Astrocyte of the cerebellum (primary cell): Measurements from ENCODE around the gene ZNF616.

Source experiments
- DNase-seq: peaks from one replicate; pipeline ENCODE4 v3.0.0-alpha.2; 2011; ENCODE audit warnings: low read depth
- H3K4me3 ChIP-seq: 2 replicates; pipeline ENCODE4 v1.5.1; 2011; ENCODE audit warnings: mild to moderate bottlenecking, low read depth, low read length, moderate library complexity
- CTCF ChIP-seq: IDR thresholded peaks from 2 replicates; pipeline ENCODE4 v1.5.1; 2012; ENCODE audit warnings: low read length, low read depth, moderate library complexity, mild to moderate bottlenecking; ENCODE audit errors: missing control alignments
- in situ Hi-C: cut with HindIII; loops from 2 replicates; pipeline ENCODE4 v1.10.0; 2017; ENCODE audit warnings: low sequenced_read_pairs

ZNF616 gene

GRCh38 chr19:52065399-52065798, 74.3 kb downstream of the ZNF616 start:
- no peak for DNase-seq
- H3K4me3 ChIP-seq = no peak overlapping the region
- in situ Hi-C loops = no loop called here
- no peak for TF ChIP-seq CTCF
